ENCODE data around the gene COL3A1.

GRCh38 chr2:189045836-189046235 is 71.7 kb downstream of the COL3A1 start:
- TF ChIP-seq SUZ12 (IDR thresholded peaks at IDR 0.05; ENCODE audit: extremely low read depth, insufficient read depth, insufficient read length): no peak
- TF ChIP-seq YY1 (IDR thresholded peaks at IDR 0.05; ENCODE audit: insufficient read depth, insufficient read length): no peak
